GM12878 (cell line): Measurements from ENCODE around the gene SYMPK. TPM values are rescaled to one million over a fixed set of nuclear protein-coding genes. Genes with fewer than 3 reads are reported as not detected.

Source experiments
- ATAC-seq: fragments of 200-7000 bp; cut with Tn5 transposase; 3 replicates; pipeline ENCODE4 v1.9.1; 2020; ENCODE audit warnings: mild to moderate bottlenecking, moderate library complexity
- BruUV-seq: library from RNA; stranded (reverse); fragments of 400-500 nt; replicated peaks from 2 replicates; lab custom pipeline; 2021; lab: Mats Ljungman, UMichigan
- CTCF ChIA-PET: fragments of 300-600 bp; sonication (Branson Sonifier 250); formaldehyde crosslinking; extraction: SDS; loops from one replicate; lab custom pipeline; 2021; ENCODE audit warnings: inconsistent platforms; lab: Yijun Ruan, JAX
- POLR2A ChIA-PET: fragments of 350-600 bp; formaldehyde crosslinking; extraction: SDS; loops from one replicate; lab custom pipeline; 2021; ENCODE audit warnings: inconsistent platforms; lab: Charles Lee
- RAD21 ChIA-PET: fragments of 300-600 bp; sonication (Branson Sonifier 250); formaldehyde crosslinking; loops from one replicate; lab custom pipeline; 2023; ENCODE audit warnings: antibody characterized with exemption; ENCODE audit not compliant: unreplicated experiment; lab: Charles Lee
- SMC1A ChIA-PET: fragments of 300-600 bp; sonication (Branson Sonifier 250); formaldehyde crosslinking; loops from one replicate; lab custom pipeline; 2023; ENCODE audit not compliant: unreplicated experiment, uncharacterized antibody; lab: Charles Lee
- DNase-seq: peaks from one replicate; pipeline ENCODE4 v3.0.0-alpha.2; 2011; ENCODE audit warnings: low read depth, low spot score
- FAIRE-seq: peaks from 3 replicates; lab custom pipeline; 2011; peaks lifted over from hg19 to GRCh38; lab: Jason Lieb, UNC
- H2AFZ ChIP-seq: 2 replicates; pipeline ENCODE4 v1.6.0; 2011; ENCODE audit warnings: low read depth, low read length, control low read depth; ENCODE audit not compliant: control insufficient read depth
- H3K27ac ChIP-seq: 2 replicates; pipeline ENCODE4 v1.5.1; 2011; ENCODE audit warnings: control low read depth; ENCODE audit not compliant: control insufficient read depth, insufficient read depth
- H3K27me3 ChIP-seq, 2 experiments: replicated peaks in 1 of 2; 2 replicates each; pipeline versions ENCODE4 v1.6.0 to v1.6.1; 2011; ENCODE audit warnings: low read length in 1 of 2; ENCODE audit not compliant: control insufficient read depth in 2 of 2, insufficient read depth in 2 of 2
- H3K36me3 ChIP-seq, 2 experiments: 2 replicates each; pipeline ENCODE4 v1.5.1; 2011; ENCODE audit warnings: low read length in 1 of 2; ENCODE audit not compliant: control insufficient read depth in 2 of 2, insufficient read depth in 2 of 2
- H3K4me1 ChIP-seq: 2 replicates; pipeline ENCODE4 v1.6.1; 2011; ENCODE audit warnings: mild to moderate bottlenecking, low read length, moderate library complexity, mixed read lengths; ENCODE audit not compliant: control insufficient read depth, insufficient read depth
- H3K4me2 ChIP-seq: 2 replicates; pipeline ENCODE4 v1.6.0; 2011; ENCODE audit warnings: control low read depth; ENCODE audit not compliant: control insufficient read depth, insufficient read depth
- H3K4me3 ChIP-seq: fragments of 200-600 bp; sonication (generic); 2 replicates; pipeline ENCODE4 v1.5.1; 2016
- H3K79me2 ChIP-seq: 2 replicates; pipeline ENCODE4 v1.6.0; 2011; ENCODE audit warnings: low read length; ENCODE audit not compliant: control insufficient read depth, insufficient read depth
- H3K9ac ChIP-seq: 2 replicates; pipeline ENCODE4 v1.8.0; 2011; ENCODE audit warnings: low read length, control low read depth, mixed read lengths; ENCODE audit not compliant: control insufficient read depth, insufficient read depth
- H3K9me3 ChIP-seq: replicated peaks from 3 replicates; pipeline ENCODE4 v1.5.1; 2011; ENCODE audit warnings: mild to moderate bottlenecking, low read length; ENCODE audit not compliant: control insufficient read depth, insufficient read depth
- H4K20me1 ChIP-seq: 2 replicates; pipeline ENCODE4 v1.6.0; 2011; ENCODE audit not compliant: control insufficient read depth, insufficient read depth
- POLR2A ChIP-seq: IDR thresholded peaks from 2 replicates; pipeline ENCODE4 v1.6.1; 2011; ENCODE audit warnings: low read depth, mild to moderate bottlenecking, low read length
- WGBS: methylation state at CpG from one replicate; pipeline ENCODE4 v1.1.6; 2016; ENCODE audit warnings: low lambda C conversion rate; ENCODE audit not compliant: insufficient replicate concordance, insufficient coverage; ENCODE audit errors: missing lambda C conversion rate; 5-methylcytosine and 5-hydroxymethylcytosine counted together
- in situ Hi-C: fragments of 300-500 bp; cut with MboI; formaldehyde crosslinking; loops from 9 replicates; pipeline ENCODE4 v1.14.3; 2018; ENCODE audit warnings: mixed read lengths
- intact Hi-C: fragments of 100-400 bp; cut with micrococcal nuclease; formaldehyde crosslinking; loops from one replicate; pipeline ENCODE4 v1.14.2; 2022; ENCODE audit not compliant: unreplicated experiment
- polyA plus RNA-seq, 11 experiments: library from polyadenylated mRNA; depleted of rRNA in 4 of 11; unstranded in 6 of 11; stranded (reverse) in 5 of 11; fragments of >200 nt; fragmentation: Nextera tagmentation in 4 of 11; fragmentation: Illumina TruSeq in 1 of 11; extraction: Ambion mirVana in 4 of 11; extraction: Trizol in 1 of 11; gene quantifications; 1 replicate in 1 of 11; 2 replicates in 10 of 11; pipeline versions ENCODE4 v1.2.1 to v1.2.3, GENCODE V29; 2011 to 2016; ENCODE audit warnings: inconsistent platforms in 2 of 11, missing spikeins in 2 of 11, low read depth in 1 of 11
- total RNA-seq, 4 experiments: library from RNA; depleted of rRNA in 3 of 4; stranded (reverse); fragments of >200 nt in 3 of 4; fragmentation: Illumina TruSeq in 1 of 4; extraction: Trizol in 1 of 4; gene quantifications; 2 replicates each; pipeline versions ENCODE4 v1.2.1 to v1.2.3, GENCODE V29; 2013 to 2021
- TF ChIP-seq, protein P1 (sequence below): fragments of 450-650 bp; IDR thresholded peaks from 2 replicates; pipeline ENCODE4 v1.6.1; 2017; ENCODE audit warnings: mild to moderate bottlenecking, low read depth, inconsistent platforms; ENCODE audit not compliant: poor library complexity, severe bottlenecking

SYMPK gene
- total and polyA plus RNA-seq, 10 of the 15 experiments (the other 5 are each of a cell fraction or from before 2014, with no cell fraction given), result 0.49 to 109 (median 42.5) TPM

DNA sequence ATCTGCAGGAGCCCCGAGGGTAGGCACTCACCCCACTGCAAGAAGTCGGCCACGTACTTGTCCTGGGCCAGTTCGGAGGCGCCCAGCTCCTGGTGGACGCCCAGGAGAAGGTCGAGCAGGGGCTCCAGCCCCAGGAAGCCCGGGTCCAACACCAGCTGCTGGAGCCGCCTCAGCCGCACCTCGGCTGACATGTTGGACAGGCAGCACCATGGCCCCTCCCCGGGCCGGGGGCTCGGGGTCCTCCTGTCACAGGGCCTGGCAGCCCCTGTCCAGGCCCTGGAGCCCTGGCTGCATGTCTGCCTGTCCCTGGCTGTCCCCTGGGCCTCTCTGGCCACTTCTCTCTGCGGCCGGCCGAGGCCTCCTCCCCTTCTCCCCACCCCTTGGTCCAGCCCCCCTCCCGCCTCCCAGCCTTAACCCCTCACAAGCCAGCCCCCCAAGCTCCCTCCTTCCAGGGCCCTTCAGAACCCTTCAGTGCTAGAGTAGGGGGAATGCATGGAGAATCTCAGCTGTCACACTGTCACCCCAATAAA is 80.7 kb downstream of the SYMPK start, which contains the start of gene DMPK:
DMPK (minus strand) TSS at position 329 of the 530 bp plus-strand sequence; CDS start at position 191, 138 bp downstream.
- FAIRE-seq, result no peak
- in situ Hi-C loops (no loop called here), intact Hi-C loops (no loop called here)
- ChIA-PET SMC1A (no interaction called here), CTCF (interaction anchor here (0.6 to 1.3 kb wide), 2 partner anchors 12 kb away, joined by 3 to 4 read pairs; no protein-coding TSS in a partner anchor), POLR2A (interaction anchor here (0.5 to 0.6 kb wide), 3 partner anchors 67 to 252 kb away, joined by 3 read pairs; no protein-coding TSS in a partner anchor), RAD21 (interaction anchor here (1.8 kb wide), 1 partner anchor 89 kb away, joined by 3 read pairs; the partner anchor contains the start of gene QPCTL)
- Histone ChIP-seq H3K27me3 (no peaks in the 10 kb centered on the region), H2AFZ (no peak within 1 kb of the TSS), H3K79me2 (no peaks in the 10 kb centered on the region), H3K4me3 (no peak within 1 kb of the TSS), H3K4me1 (peaks cover 11% of the 10 kb centered on the region), H4K20me1 (no peaks in the 10 kb centered on the region), H3K27ac (no peak within 1 kb of the TSS), H3K9me3 (no peaks in the 10 kb centered on the region), H3K9ac (no peak within 1 kb of the TSS), H3K4me2 (no peak within 1 kb of the TSS), H3K36me3 (peaks cover 0 to 2% of the 10 kb centered on the region in 2 experiments; a peak in 1 of 4 replicates)
- no peak for ATAC-seq
- TF ChIP-seq, protein P1, sequence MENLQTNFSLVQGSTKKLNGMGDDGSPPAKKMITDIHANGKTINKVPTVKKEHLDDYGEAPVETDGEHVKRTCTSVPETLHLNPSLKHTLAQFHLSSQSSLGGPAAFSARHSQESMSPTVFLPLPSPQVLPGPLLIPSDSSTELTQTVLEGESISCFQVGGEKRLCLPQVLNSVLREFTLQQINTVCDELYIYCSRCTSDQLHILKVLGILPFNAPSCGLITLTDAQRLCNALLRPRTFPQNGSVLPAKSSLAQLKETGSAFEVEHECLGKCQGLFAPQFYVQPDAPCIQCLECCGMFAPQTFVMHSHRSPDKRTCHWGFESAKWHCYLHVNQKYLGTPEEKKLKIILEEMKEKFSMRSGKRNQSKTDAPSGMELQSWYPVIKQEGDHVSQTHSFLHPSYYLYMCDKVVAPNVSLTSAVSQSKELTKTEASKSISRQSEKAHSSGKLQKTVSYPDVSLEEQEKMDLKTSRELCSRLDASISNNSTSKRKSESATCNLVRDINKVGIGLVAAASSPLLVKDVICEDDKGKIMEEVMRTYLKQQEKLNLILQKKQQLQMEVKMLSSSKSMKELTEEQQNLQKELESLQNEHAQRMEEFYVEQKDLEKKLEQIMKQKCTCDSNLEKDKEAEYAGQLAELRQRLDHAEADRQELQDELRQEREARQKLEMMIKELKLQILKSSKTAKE, result no peak
- 0 out of 2 replicates have a peak, but pooled peaks have one; percentile 13 for TF ChIP-seq POLR2A
- DNase-seq, result no peak
- no TSS peak for BruUV-seq
- 63% methylated on average over 14 of the region's 18 CpGs for WGBS
